ENCODE data around the gene GPA33. TPM values are rescaled to one million over a fixed set of nuclear protein-coding genes. Genes with fewer than 3 reads are reported as not detected.
A peak's percentile ranks its signal among the peaks of the same experiment; 100 is the strongest.

GPA33 gene
- total and polyA plus RNA-seq, 3 experiments from 2014 or later, result 0.66 to 19.7 (median 0.97) TPM

DNA sequence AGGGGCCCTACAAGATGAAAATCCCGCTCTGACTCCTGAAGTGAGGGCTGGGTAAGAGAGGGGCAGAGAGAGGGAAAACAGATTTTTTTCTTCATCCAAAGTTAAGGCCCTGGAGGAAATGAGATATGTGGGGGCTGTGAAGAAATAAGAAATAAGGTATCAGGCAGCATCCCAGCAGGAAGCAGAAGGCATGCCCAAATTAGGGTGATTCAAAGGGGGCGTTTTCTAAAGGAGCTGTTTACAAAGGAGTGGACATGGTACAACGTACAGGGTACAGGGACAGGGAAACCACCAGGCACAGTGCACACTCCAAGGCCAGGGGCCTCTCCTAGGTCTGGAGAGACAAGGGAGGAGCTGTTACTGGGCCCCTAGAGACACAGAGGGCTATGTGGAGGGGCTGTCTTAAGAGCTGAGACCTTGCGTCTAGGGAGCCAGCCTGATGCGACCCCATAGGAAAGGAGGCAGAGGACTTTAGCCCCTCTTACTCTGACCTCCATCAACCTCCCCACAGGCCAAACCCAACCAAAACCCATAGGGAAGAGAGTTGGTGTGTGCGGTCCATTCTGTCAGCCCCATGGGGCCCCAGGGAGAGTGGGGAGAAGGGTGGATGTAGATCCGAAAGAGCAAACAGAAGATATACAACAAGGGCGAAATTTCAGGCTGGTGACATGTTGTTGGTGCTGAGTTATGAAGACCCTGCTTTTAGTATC lies 42.3 kb upstream of the GPA33 start:
- H3K27ac ChIP-seq (ENCODE audit: low read depth, low read length), result no peak overlapping the region
- no peak for DNase-seq
- no peaks in the 10 kb centered on the region for H3K4me1 ChIP-seq (ENCODE audit: insufficient read depth, low read length)
- ChIA-PET POLR2A (no interaction called here), CTCF (interaction anchor here (1.1 kb wide), 1 partner anchor 222 kb away, joined by 3 read pairs; no protein-coding TSS in a partner anchor)
- Mint-ChIP-seq H3K27ac (no peak overlapping the region), H3K4me3 (no peak overlapping the region), H3K36me3 (no peaks in the 10 kb centered on the region), H3K27me3 (peaks cover 18 to 52% of the 10 kb centered on the region in 2 donors), H3K9me3 (no peaks in the 10 kb centered on the region), H3K4me1 (no peaks in the 10 kb centered on the region)
- no peaks in the 10 kb centered on the region for H3K36me3 ChIP-seq (ENCODE audit: insufficient read depth, low read length)
- peaks cover 10% of the 10 kb centered on the region for H3K27me3 ChIP-seq (ENCODE audit: insufficient read depth, low read length, poor library complexity, severe bottlenecking)
- no peak overlapping the region for H3K4me3 ChIP-seq (ENCODE audit: low read length)
- no peaks in the 10 kb centered on the region for H3K9me3 ChIP-seq (ENCODE audit: low read length)

DNA sequence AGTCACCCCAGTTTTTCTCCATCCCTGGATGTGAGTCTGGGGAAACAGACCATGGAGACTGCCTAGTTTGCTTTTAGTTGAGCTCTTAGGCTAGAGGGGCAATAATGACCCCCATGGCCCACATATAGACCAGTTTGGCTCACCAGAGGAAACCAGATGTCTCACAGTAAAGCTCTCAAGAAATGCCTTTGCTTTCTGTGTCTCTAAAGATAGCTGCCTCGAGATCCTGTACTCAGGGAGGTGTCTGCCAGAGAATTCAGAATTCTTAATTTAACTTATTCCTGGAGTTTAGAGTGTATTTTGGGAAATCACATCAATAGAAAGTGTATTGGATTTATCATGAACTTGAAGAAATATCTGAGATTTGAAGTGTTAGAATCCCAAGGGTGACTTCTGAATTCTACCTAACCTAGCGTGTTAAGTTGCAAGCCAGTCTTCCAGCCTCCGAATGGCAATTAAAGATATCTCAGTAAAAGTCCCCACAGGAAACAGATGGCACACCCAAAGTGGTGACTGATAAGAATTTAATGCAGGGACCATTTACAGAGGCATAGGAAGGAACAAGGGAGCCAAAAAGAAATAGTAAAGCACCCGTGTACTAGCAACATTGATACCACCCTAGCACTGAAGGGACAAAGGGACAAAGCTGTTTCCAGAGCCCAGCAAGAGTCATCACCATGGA lies 40.8 kb upstream of the GPA33 start:
- Mint-ChIP-seq H3K27me3 (peaks cover 14 to 62% of the 10 kb centered on the region in 2 donors), H3K4me1 (no peaks in the 10 kb centered on the region), H3K9me3 (no peaks in the 10 kb centered on the region), H3K27ac (no peak overlapping the region), H3K4me3 (no peak overlapping the region), H3K36me3 (no peaks in the 10 kb centered on the region)
- H3K36me3 ChIP-seq (ENCODE audit: insufficient read depth, low read length), result no peaks in the 10 kb centered on the region
- H3K9me3 ChIP-seq (ENCODE audit: low read length), result no peaks in the 10 kb centered on the region
- H3K4me1 ChIP-seq (ENCODE audit: insufficient read depth, low read length), result no peaks in the 10 kb centered on the region
- H3K4me3 ChIP-seq (ENCODE audit: low read length), result no peak overlapping the region
- ChIA-PET POLR2A (interaction anchor here (0.6 kb wide), 1 partner anchor 156 kb away, joined by 5 read pairs; no protein-coding TSS in a partner anchor), CTCF (interaction anchor here (1.6 to 11.0 kb wide), 2 partner anchors 68 to 89 kb away, joined by 5 to 134 read pairs; no protein-coding TSS in a partner anchor)
- H3K27me3 ChIP-seq (ENCODE audit: insufficient read depth, low read length, poor library complexity, severe bottlenecking), result peaks cover 10% of the 10 kb centered on the region
- H3K27ac ChIP-seq (ENCODE audit: low read depth, low read length), result no peak overlapping the region
- DNase-seq, result no peak

DNA sequence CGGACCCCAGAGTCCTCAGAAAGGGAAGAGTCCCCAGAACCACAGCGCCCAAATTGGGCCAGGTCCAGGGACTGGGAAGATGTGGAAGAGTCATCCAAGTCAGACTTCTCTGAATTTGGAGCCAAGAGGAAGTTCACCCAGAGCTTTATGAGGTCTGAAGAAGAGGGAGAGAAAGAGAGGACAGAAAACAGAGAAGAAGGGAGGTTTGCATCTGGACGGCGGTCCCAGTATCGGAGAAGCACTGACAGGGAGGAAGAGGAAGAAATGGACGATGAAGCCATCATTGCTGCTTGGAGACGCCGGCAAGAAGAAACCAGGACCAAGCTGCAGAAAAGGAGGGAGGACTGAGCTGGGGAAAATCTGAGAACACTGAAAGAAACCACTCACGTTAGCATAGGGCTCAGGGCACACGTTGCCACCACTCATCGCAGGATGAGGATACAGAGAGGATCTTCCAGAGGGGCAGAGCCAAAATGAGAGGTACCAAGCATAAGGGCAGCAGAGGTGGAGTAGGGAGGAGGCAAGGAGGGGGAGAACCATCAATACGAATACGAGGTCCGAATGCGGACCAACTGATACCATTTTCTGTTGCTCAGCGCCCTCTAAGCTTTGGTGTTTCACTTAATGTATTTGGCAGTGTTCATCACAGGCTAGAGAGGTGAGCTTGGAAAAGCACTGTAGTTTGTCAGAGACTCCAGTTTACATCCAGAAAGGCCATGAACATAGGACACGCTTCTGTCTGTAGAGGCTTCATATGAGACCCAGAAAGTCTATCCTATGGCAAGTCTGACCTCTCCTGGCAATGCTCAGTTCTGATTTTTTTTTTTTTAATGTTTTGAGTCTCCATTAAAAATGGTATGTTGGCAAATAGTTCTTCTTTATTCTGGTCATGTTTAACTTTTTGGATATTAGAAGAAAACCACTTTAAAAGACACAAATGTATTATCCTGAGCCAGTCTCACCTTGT lies 38.4 kb upstream of the GPA33 start:
- POLR2A ChIA-PET, result no interaction called here
- H3K9me3 ChIP-seq (ENCODE audit: low read length), result no peaks in the 10 kb centered on the region
- CTCF ChIA-PET, result interaction anchor here (1.1 to 11.0 kb wide), 2 partner anchors 66 to 218 kb away, joined by 6 to 134 read pairs; no protein-coding TSS in a partner anchor

DNA sequence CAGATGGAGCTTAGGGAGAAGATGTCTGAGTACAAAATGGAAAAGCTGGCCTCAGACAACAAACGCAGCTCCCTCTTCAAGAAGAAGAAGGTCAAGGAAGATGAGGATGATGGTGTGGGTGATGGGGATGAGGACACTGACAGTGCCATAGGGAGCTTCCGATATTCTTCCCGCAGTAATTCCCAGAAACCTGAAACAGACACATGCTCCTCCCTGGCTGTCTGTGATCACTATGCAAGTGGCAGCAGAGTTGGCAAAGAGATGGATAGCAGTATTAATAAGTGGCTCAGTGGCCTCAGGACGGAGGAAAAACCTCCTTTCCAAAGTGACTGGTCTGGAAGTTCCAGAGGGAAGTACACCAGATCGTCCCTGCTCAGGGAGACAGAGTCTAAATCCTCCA lies 37.5 kb upstream of the GPA33 start:
- POLR2A ChIA-PET, result no interaction called here

More for the DNA sequence above, 38.4 kb upstream of the GPA33 start:
- no peak overlapping the region for H3K4me3 ChIP-seq (ENCODE audit: low read length)
- no peaks in the 10 kb centered on the region for H3K4me1 ChIP-seq (ENCODE audit: insufficient read depth, low read length)
- Mint-ChIP-seq H3K36me3 (no peaks in the 10 kb centered on the region), H3K27ac (peak overlapping the region in 1 of 8 donors; percentile 68), H3K4me3 (no peak overlapping the region), H3K4me1 (no peaks in the 10 kb centered on the region), H3K9me3 (no peaks in the 10 kb centered on the region), H3K27me3 (peaks cover 14 to 56% of the 10 kb centered on the region in 2 donors)
- peaks cover 10% of the 10 kb centered on the region for H3K27me3 ChIP-seq (ENCODE audit: insufficient read depth, low read length, poor library complexity, severe bottlenecking)
- DNase-seq, result peak in 1 of 5 donors; percentile 6
- no peak overlapping the region for H3K27ac ChIP-seq (ENCODE audit: low read depth, low read length)
- H3K36me3 ChIP-seq (ENCODE audit: insufficient read depth, low read length), result no peaks in the 10 kb centered on the region

DNA sequence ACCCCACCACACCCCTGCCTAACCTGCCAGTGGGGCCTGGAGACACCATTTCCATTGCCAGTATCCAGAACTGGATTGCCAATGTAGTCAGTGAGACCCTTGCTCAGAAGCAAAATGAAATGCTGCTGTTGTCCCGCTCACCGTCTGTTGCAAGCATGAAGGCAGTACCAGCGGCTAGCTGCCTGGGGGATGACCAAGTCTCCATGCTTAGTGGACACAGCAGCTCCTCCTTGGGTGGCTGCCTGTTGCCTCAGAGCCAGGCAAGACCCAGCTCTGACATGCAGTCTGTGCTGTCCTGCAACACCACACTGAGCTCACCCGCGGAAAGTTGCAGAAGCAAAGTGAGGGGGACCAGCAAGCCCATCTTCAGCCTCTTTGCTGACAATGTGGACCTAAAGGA lies 37.1 kb upstream of the GPA33 start:
- Mint-ChIP-seq H3K9me3 (no peaks in the 10 kb centered on the region), H3K27ac (no peak overlapping the region), H3K27me3 (peaks cover 9 to 54% of the 10 kb centered on the region in 2 donors), H3K36me3 (no peaks in the 10 kb centered on the region), H3K4me3 (peak overlapping the region in 1 of 7 donors; percentile 7), H3K4me1 (no peaks in the 10 kb centered on the region)
- Histone ChIP-seq H3K9me3 (ENCODE audit: low read length) (no peaks in the 10 kb centered on the region), H3K27me3 (ENCODE audit: insufficient read depth, low read length, poor library complexity, severe bottlenecking) (peaks cover 7% of the 10 kb centered on the region), H3K4me1 (ENCODE audit: insufficient read depth, low read length) (no peaks in the 10 kb centered on the region), H3K36me3 (ENCODE audit: insufficient read depth, low read length) (no peaks in the 10 kb centered on the region), H3K4me3 (ENCODE audit: low read length) (no peak overlapping the region), H3K27ac (ENCODE audit: low read depth, low read length) (no peak overlapping the region)
- no peak for DNase-seq
- ChIA-PET POLR2A (no interaction called here), CTCF (interaction anchor here (1.2 to 11.0 kb wide), 5 partner anchors 43 to 428 kb away, joined by 3 to 134 read pairs (median 4); partner anchors contain the start of gene POU2F1)

More for the DNA sequence above, 37.5 kb upstream of the GPA33 start:
- DNase-seq, result no peak
- H3K27ac Mint-ChIP-seq, result no peak overlapping the region
- H3K4me3 Mint-ChIP-seq, result peak overlapping the region in 1 of 7 donors; percentile 7
- no peak overlapping the region for H3K27ac ChIP-seq (ENCODE audit: low read depth, low read length)
- H3K36me3 ChIP-seq (ENCODE audit: insufficient read depth, low read length), result no peaks in the 10 kb centered on the region
- peaks cover 7% of the 10 kb centered on the region for H3K27me3 ChIP-seq (ENCODE audit: insufficient read depth, low read length, poor library complexity, severe bottlenecking)
- peaks cover 12 to 56% of the 10 kb centered on the region in 2 donors for H3K27me3 Mint-ChIP-seq
- CTCF ChIA-PET, result interaction anchor here (1.2 to 11.0 kb wide), 3 partner anchors 65 to 428 kb away, joined by 3 to 134 read pairs (median 4); no protein-coding TSS in a partner anchor
- no peaks in the 10 kb centered on the region for H3K36me3 Mint-ChIP-seq
- no peaks in the 10 kb centered on the region for H3K4me1 Mint-ChIP-seq
- H3K4me3 ChIP-seq (ENCODE audit: low read length), result no peak overlapping the region
- H3K9me3 Mint-ChIP-seq, result no peaks in the 10 kb centered on the region
- no peaks in the 10 kb centered on the region for H3K9me3 ChIP-seq (ENCODE audit: low read length)
- no peaks in the 10 kb centered on the region for H3K4me1 ChIP-seq (ENCODE audit: insufficient read depth, low read length)

- POLR2A ChIA-PET, result no interaction called here
Measured at GRCh38 chr1:167126811-167127210, 36.6 kb upstream of the GPA33 start.

GRCh38 chr1:167126317-167126716 lies 36.1 kb upstream of the GPA33 start:
- Histone ChIP-seq H3K27ac (ENCODE audit: low read depth, low read length) (no peak overlapping the region), H3K4me3 (ENCODE audit: low read length) (no peak overlapping the region), H3K36me3 (ENCODE audit: insufficient read depth, low read length) (no peaks in the 10 kb centered on the region), H3K4me1 (ENCODE audit: insufficient read depth, low read length) (peaks cover 4% of the 10 kb centered on the region), H3K27me3 (ENCODE audit: insufficient read depth, low read length, poor library complexity, severe bottlenecking) (peaks cover 7% of the 10 kb centered on the region), H3K9me3 (ENCODE audit: low read length) (no peaks in the 10 kb centered on the region)
- no peak for DNase-seq
- Mint-ChIP-seq H3K27me3 (peaks cover 7 to 51% of the 10 kb centered on the region in 2 donors), H3K4me1 (peaks cover 0 to 7% (median 0%) of the 10 kb centered on the region in 3 donors), H3K27ac (no peak overlapping the region), H3K9me3 (no peaks in the 10 kb centered on the region), H3K4me3 (no peak overlapping the region), H3K36me3 (no peaks in the 10 kb centered on the region)
- ChIA-PET CTCF (interaction anchor here (1.2 to 11.0 kb wide), 6 partner anchors 42 to 429 kb away, joined by 3 to 134 read pairs (median 4); partner anchors contain the start of gene POU2F1), POLR2A (no interaction called here)

More at GRCh38 chr1:167126811-167127210, 36.6 kb upstream of the GPA33 start:
- DNase-seq, result no peak
- CTCF ChIA-PET, result interaction anchor here (1.2 to 11.0 kb wide), 6 partner anchors 43 to 429 kb away, joined by 3 to 134 read pairs (median 4); partner anchors contain the start of gene POU2F1
- H3K4me3 Mint-ChIP-seq, result no peak overlapping the region
- H3K36me3 Mint-ChIP-seq, result no peaks in the 10 kb centered on the region
- Histone ChIP-seq H3K27ac (ENCODE audit: low read depth, low read length) (no peak overlapping the region), H3K4me3 (ENCODE audit: low read length) (no peak overlapping the region), H3K27me3 (ENCODE audit: insufficient read depth, low read length, poor library complexity, severe bottlenecking) (peaks cover 7% of the 10 kb centered on the region), H3K9me3 (ENCODE audit: low read length) (no peaks in the 10 kb centered on the region), H3K4me1 (ENCODE audit: insufficient read depth, low read length) (peaks cover under 1% of the 10 kb centered on the region), H3K36me3 (ENCODE audit: insufficient read depth, low read length) (no peaks in the 10 kb centered on the region)
- no peak overlapping the region for H3K27ac Mint-ChIP-seq
- H3K27me3 Mint-ChIP-seq, result peaks cover 7 to 55% of the 10 kb centered on the region in 2 donors
- no peaks in the 10 kb centered on the region for H3K9me3 Mint-ChIP-seq
- peaks cover 0 to 4% (median 0%) of the 10 kb centered on the region in 3 donors for H3K4me1 Mint-ChIP-seq
